ENCODE data around the gene GMEB2. TPM values are rescaled to one million over a fixed set of nuclear protein-coding genes. Genes with fewer than 3 reads are reported as not detected.

GMEB2 gene
- total and polyA plus RNA-seq, 8 donors, result 4.1 to 10.4 (median 6.1) TPM

DNA sequence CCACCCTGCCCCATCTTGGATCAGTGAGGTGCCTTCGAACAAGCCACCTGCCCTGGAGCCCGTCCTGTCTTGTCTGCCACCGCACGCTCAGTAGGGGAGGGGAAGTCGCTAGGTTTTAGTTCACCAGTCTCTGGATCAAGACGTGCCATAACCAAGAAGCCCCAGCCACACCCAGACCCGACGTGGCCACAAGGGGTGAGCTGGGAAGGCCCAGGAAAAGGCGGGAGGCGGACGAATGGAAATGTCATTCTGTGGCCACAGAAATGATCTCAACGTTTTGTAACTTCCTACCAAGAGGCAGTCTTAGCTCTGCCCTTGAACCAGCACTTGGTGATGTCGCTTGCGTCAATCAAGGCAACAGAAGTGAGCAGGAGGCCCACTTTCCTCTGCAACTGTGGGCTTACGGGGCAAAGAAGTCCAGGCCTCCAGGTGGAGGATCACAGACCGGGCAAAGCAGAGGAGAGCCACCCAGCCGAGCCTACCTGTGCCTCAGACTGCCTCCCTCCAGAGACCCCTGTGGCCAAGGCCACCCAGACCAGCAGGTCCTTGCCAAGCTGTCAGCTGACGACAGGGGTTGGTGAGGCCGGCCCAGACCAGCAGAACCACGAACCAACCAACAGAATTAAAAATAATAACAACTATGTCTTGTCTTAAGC is 14.5 kb downstream of the GMEB2 start:
- TF ChIP-seq, protein P1, sequence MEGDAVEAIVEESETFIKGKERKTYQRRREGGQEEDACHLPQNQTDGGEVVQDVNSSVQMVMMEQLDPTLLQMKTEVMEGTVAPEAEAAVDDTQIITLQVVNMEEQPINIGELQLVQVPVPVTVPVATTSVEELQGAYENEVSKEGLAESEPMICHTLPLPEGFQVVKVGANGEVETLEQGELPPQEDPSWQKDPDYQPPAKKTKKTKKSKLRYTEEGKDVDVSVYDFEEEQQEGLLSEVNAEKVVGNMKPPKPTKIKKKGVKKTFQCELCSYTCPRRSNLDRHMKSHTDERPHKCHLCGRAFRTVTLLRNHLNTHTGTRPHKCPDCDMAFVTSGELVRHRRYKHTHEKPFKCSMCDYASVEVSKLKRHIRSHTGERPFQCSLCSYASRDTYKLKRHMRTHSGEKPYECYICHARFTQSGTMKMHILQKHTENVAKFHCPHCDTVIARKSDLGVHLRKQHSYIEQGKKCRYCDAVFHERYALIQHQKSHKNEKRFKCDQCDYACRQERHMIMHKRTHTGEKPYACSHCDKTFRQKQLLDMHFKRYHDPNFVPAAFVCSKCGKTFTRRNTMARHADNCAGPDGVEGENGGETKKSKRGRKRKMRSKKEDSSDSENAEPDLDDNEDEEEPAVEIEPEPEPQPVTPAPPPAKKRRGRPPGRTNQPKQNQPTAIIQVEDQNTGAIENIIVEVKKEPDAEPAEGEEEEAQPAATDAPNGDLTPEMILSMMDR (IDR thresholded peaks at IDR 0.05), result no peak
- ATAC-seq (peak in 2 of 4 donors; percentile 22 to 36), FAIRE-seq (no peak), DNase-seq (peak in 1 of 6 donors; percentile 34)
- intact Hi-C loops (cut with DNase I), result no loop called here
- 80 to 84% methylated on average over 20 of the region's 20 CpGs for WGBS, 2 donors
- H3K4me3 ChIP-seq, result no peak overlapping the region
- no peaks in the 10 kb centered on the region for H3K27me3 ChIP-seq
- no peaks in the 10 kb centered on the region for H3K9me3 ChIP-seq
- H3K27ac ChIP-seq, result no peak overlapping the region
- H3K36me3 ChIP-seq, result no peaks in the 10 kb centered on the region
- no peaks in the 10 kb centered on the region for H3K4me1 ChIP-seq

DNA sequence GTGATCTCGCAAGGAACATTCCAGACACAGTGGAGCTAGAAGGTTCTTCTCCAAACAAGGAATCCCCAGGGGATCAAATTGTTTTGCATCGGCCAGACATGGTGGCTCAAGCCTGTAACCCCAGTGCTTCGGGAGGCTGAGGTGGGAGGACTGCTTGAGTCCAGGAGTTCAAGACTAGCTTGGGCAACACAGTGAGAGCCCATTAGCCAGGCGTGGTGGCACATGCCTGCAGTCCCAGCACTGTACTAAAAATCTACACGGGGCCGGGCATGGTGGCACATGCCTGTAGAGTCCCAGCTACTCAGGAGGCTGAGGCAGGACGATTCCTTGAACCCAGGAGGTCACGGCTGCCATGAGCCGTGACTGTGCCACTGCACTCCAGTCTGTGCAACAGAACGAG is 15.3 kb downstream of the GMEB2 start:
- Histone ChIP-seq H3K9me3 (no peaks in the 10 kb centered on the region), H3K4me3 (no peak overlapping the region), H3K4me1 (no peaks in the 10 kb centered on the region), H3K27ac (no peak overlapping the region), H3K27me3 (no peaks in the 10 kb centered on the region), H3K36me3 (no peaks in the 10 kb centered on the region)
- TF ChIP-seq, protein P1 (IDR thresholded peaks at IDR 0.05), result no peak
- ATAC-seq, result no peak
- intact Hi-C loops (cut with DNase I), result no loop called here
- 89 to 94% methylated on average over 10 of the region's 10 CpGs for WGBS, 2 donors
- FAIRE-seq, result no peak
- DNase-seq, result peak in 1 of 6 donors; percentile 20

DNA sequence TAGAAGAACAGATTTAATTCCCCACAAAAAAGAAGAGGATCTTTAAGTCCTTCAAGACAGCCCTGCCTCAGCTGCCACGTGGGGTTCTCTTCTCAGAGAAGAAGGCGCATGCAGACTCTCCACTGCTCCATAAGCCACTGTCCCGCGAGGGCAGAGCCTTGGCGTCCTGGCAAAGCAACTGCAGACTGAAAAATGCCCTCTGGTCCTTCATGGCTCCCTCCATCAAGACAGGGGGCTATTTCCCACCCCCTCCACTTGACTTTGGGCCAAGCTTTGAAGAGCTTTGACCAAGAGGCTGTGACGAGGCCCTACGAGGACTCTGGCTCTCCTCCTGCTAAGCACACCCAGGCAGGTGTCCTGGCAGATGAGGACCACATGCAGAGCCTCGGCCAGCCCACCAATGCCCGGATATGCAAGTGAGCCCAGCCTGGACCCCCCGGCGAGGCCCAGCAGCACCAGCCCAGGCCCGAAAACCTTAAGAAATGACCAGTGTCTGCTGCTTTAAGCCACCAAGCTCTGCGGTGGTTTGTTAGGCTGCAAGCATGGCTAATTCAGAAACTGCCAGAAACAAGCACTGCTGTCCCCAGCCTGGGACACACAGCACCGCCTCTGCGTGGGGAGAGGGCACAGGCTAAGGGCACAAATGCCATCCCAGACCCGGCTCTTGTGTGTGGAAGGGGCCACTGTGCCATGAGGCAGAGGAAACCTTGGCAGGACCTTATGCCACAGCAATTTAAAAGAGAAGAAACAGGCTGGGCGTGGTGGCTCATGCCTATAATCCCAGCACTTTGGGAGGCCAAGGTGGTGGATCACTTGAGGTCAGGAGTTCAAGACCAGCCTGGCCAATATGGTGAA is 16.1 kb downstream of the GMEB2 start:
- ATAC-seq (no peak), DNase-seq (peak in 1 of 6 donors; percentile 31), FAIRE-seq (no peak)
- TF ChIP-seq, protein P1 (IDR thresholded peaks at IDR 0.05), result no peak
- H3K27ac ChIP-seq, result no peak overlapping the region
- no peak overlapping the region for H3K4me3 ChIP-seq
- intact Hi-C loops (cut with DNase I), result no loop called here
- WGBS, 2 donors, result 89 to 92% methylated on average over 17 of the region's 17 CpGs
- no peaks in the 10 kb centered on the region for H3K9me3 ChIP-seq
- no peaks in the 10 kb centered on the region for H3K27me3 ChIP-seq
- no peaks in the 10 kb centered on the region for H3K36me3 ChIP-seq
- H3K4me1 ChIP-seq, result no peaks in the 10 kb centered on the region

DNA sequence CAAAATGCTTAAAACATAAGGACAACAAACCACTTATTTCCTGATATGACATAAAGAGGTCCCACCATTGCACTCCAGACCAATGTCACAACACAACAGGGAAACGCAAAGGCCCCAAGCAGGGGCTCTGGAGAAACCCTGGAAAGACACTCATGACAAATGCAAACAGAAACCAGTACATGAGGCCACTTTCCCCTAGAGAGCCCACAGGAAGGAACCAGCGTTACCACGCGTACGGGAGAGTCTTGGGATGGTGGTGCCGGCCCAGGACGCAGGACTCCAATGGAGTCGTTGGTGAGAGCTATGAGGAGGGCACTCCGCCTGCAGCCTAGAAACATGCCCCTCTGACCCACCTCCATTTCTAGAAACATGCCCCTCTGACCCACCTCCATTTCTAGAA is 20.2 kb downstream of the GMEB2 start:
- ATAC-seq (no peak), DNase-seq (peak in 1 of 6 donors; percentile 30), FAIRE-seq (no peak)
- peaks cover 0 to 14% (median 8%) of the 10 kb centered on the region in 3 donors for H3K36me3 ChIP-seq
- H3K4me3 ChIP-seq, result no peak overlapping the region
- H3K27ac ChIP-seq, result no peak overlapping the region
- H3K9me3 ChIP-seq, result no peaks in the 10 kb centered on the region
- TF ChIP-seq, protein P1 (IDR thresholded peaks at IDR 0.05), result no peak
- no peaks in the 10 kb centered on the region for H3K4me1 ChIP-seq
- 89 to 96% methylated on average over 9 of the region's 9 CpGs for WGBS, 2 donors
- intact Hi-C loops (cut with DNase I), result no loop called here
- no peaks in the 10 kb centered on the region for H3K27me3 ChIP-seq
